GM19043 (cell line): Measurements from ENCODE around the gene LSM7.

ENCODE experiments used
- ATAC-seq: cut with Tn5 transposase; IDR thresholded peaks from one replicate; pipeline ENCODE4 v1.9.1; 2021; ENCODE audit warnings: low read depth; ENCODE audit not compliant: unreplicated experiment

Gene LSM7

DNA sequence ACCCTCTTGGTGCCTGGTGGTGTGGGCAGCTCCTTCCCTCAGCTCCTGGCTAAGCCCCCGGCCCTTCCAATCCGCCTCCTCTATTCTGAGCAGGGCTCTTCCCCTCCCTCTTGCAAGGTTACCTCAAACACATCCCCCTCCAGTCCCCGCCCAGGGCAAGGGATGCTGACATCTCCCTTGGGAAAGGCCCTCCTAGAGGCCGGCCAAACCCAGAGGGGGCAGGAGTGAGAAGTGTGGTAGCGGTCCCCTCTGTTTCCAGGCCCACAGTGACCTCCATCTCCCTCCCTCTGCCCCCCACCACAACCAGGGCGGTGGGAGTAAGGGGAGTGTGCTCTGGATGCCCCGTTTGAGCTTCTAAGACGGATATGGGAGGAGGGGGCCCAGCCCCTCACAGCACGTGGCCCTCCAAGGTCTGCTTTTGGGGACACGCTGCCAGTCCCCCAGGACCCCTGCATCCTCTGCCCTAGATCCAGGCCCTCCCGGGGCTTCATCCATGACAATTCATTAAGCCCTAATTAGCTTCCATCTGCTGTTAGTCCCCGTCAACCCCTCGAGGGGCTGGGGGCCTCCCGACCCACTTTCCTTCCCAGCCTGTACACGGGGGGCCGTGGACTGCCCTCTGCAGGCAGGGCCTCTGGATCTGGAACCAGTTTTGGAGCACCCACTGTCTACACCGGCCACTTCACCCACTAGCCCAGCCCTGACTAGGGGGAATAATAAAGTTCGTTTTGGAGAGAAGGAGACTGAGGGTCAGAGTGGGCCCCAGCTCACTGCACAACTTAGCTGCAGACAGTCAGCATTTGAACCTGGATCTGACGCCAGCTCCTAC, 22.7 kb downstream of the LSM7 start:
- no peak for ATAC-seq

- ATAC-seq: no peak
Observed at GRCh38 chr19:2303211-2303798, 25.1 kb downstream of the LSM7 start.

GRCh38 chr19:2302319-2303210, 25.8 kb downstream of the LSM7 start:
- ATAC-seq: no peak

- no peak for ATAC-seq
Observed at GRCh38 chr19:2300533-2300932, 27.9 kb downstream of the LSM7 start.

DNA sequence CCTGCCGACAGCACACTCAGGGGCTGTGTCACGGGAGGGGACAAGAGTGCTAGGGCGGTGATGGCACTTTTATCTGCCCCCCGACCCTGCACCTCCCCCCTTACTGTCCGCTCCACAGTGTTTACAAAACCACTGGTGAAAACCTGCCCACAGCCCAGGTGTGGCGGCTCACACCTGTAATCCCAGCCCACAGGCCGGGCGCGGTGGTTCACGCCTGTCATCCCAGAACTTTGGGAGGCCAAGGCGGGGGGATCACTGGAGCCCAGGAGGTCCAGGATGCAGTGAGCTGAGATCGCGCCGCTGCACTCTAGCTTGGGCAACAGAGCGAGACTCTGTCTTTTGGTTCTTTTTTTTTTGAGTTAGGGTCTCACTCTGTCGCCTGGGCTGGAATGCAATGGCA, 32.2 kb downstream of the LSM7 start:
- ATAC-seq: no peak

- no peak for ATAC-seq
Observed at GRCh38 chr19:2294687-2295335, 33.6 kb downstream of the LSM7 start.

DNA sequence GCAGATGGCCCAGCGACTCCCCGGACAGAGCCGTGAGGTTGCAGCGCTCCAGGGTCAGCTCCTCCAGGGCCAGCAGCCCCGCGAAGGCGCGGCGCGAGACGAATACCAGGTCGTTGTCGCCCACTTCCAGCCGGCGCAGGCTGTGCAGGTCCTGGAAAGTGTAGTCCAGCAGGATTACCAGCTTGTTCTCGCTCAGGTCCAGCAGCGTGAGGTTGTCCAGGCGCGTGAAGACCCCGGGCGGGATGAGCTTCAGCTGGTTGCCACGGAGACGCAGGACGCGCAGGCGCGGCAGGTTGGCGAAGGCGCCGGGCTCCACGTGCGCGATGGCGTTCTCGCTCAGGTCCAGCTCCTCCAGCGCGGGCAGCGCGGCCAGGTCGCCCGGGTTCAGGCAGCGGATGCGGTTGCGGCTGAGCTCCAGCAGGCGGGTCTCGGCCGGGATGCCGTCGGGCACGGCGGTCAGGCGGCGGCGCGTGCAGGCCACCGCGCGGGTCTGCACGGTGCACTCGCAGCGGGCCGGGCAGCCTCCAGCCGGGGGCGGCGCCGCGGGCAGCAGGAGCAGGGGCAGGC, 37.1 kb downstream of the LSM7 start:
- no peak for ATAC-seq

GRCh38 chr19:2290441-2291184, 37.8 kb downstream of the LSM7 start:
- no peak for ATAC-seq

DNA sequence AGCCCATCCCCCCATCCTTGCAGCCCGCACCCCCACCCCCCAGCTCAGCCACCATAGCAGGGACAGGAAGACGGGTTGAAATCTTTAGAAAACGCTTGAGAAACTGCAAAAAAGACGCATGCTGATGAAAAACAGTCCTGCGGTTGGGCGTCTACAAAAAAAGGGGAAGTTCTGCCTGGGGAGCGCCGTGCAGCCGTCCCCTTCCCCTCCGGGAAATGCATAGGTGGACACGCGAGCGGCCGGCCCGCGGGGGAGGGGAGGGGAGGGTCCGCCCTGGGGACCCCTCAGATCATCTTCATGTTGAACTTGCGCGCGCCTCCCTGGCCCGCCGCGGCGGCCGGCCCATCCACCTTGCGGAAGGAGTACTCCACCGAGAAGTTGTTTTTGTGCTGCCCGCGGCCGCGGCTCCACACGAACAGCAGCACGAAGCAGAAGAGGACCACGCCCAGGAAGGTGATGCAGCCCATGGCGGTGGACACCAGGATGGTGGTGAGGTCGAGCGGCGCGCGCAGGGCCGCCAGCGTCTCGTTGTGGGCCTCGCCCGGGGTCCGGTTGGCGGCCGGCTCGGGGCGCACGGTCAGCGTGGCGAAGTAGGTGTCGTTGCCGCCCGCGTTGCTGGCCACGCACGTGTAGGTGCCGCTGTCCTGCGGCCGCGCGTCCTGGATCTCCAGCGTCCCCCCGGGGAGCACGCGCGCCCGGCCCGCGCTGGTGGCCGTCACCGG, 38.5 kb downstream of the LSM7 start:
- no peak for ATAC-seq

DNA sequence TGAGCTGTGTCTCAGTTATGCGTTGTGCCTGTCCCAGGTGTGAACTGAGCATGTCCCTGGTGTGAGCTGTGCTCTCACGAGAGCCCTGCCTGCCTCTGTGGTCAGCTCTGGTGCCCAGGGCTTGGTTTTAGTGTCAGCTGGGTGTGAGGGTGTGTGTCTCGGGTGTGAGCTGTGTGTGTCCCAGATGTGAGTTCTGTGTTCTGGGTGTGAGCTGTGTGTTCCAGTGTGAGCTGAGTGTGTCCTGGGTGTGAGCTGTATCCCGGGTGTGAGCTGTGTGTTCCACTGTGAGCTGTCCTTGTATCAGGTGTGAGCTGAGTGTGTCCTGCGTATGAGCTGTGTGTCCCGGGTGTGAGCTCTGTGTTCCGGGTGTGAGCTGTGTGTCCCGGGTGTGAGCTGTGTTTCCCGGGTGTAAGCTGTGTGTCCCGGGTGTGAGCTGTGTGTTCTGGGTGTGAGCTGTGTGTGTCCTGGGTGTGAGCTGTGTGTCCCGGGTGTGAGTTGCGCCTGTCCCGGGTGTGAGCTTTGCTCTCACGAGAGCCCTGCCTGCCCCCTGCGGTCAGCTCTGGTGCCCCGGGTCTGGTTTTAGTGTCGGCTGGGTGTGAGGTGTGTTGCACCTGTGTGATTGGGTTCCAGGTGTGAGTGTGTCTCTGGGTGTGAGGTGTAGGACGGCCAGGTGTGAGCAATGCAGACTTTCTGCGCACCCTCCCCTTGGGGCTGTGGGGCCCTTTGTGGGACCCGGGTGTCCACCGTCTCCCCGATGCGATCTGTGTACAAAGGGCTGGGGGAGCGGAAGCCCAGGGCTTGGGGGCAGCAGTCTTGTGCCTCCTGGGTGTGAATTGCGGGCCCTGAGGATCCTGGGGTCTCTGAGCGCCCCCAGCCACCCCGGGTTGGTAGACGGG, 39.3 kb downstream of the LSM7 start:
- no peak for ATAC-seq

GRCh38 chr19:2288338-2288817, 40.0 kb downstream of the LSM7 start:
- ATAC-seq: no peak

- no peak for ATAC-seq
Observed at GRCh38 chr19:2287585-2288337, 40.6 kb downstream of the LSM7 start.

DNA sequence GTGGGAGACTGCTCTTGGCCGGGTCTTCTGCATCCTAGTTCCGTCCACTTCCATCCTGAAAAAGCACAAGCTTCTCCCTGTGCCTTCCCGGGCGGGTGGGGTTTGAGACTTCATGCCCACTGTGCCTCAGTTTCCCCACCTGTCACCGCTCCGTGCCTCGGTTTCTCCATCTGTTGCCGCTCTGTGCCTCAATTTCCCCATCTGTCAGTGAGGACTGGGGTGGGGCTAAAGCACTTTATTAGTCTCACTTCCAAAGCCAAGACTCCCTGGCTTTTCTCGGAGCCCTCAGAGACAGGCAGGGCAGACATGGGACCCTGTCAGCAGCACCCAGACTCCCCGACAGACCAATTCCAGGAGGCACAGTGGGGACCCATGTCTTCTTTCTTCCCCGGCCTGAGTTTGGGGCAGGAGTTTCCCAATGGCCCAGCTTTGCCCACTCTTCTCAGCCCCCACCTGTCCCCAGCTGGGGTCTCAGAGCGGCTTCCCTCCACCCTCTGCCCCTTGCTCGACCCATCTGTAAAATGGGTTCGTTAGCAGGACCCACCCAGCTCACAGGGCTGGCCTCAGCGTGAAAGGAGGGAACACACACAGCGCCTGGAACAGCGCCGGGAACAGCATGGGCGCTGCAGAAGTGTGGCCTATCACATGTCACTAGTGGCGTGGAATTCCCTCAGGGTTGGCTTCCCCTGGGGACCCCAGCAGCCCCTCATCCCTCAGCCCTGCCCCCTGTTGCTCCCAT, 41.8 kb downstream of the LSM7 start:
- ATAC-seq: no peak

DNA sequence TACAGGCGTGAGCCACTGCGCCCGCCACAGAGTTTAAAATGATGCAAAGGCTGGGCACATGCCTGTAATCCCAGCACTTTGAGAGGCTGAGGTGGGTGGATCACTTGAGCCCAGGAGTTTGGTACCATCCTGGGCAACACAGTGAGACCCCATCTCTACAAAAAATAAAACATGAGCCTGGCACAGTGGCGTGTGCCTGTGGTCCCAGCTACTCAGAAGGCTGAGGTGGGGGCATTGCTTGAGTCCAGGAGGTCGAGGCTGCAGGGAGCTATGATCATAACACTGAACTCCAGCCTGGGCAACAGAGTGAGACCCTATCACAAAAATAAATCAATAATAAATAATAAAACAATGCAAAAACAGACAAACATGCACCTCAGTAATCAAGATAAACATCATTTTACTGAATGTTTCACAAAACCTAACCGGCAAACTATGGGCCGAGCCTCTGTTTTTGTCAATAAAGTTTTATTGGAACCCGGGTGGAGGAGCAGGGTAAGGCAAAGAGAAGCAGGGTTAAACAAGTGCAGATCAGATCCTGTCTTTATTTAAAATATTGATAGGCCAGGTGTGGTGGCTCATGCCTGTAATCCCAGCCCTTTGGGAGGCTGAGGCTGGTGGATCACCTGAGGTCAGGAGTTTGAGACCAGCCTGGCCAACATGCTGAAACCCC, 44.4 kb downstream of the LSM7 start:
- ATAC-seq: no peak

- no peak for ATAC-seq
Observed at GRCh38 chr19:2282862-2283237, 45.5 kb downstream of the LSM7 start.
